Measurements from ENCODE around the gene MACROD2.

GRCh38 chr20:14902432-14903089 lies 907.2 kb downstream of the MACROD2 start:
- TF ChIP-seq CTCF (IDR thresholded peaks at IDR 0.05 in 2 of 3, conservative IDR thresholded peaks at IDR 0.05 in 1 of 3; ENCODE audit: borderline replicate concordance in 1 of 3, insufficient read depth in 1 of 3, low read depth in 2 of 3, low read length in 2 of 3), result no peak
- TF ChIP-seq JUND (IDR thresholded peaks at IDR 0.05), result no peak
- no peak for TF ChIP-seq EZH2 (IDR thresholded peaks at IDR 0.05)
- no peak for TF ChIP-seq POLR2A (IDR thresholded peaks at IDR 0.05; ENCODE audit: borderline replicate concordance, extremely low read depth, insufficient read depth, insufficient read length)
- no peak for TF ChIP-seq EZH2phosphoT487 (IDR thresholded peaks at IDR 0.05; ENCODE audit: borderline replicate concordance)
- TF ChIP-seq, protein P1, sequence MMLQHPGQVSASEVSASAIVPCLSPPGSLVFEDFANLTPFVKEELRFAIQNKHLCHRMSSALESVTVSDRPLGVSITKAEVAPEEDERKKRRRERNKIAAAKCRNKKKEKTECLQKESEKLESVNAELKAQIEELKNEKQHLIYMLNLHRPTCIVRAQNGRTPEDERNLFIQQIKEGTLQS (IDR thresholded peaks at IDR 0.05), result no peak

Measured in HCT116 (cell line).